GM18861 (cell line): ENCODE data around the gene GALNT15.

ENCODE experiments used
- ATAC-seq: cut with Tn5 transposase; IDR thresholded peaks from one replicate; pipeline ENCODE4 v1.9.1; 2021; ENCODE audit not compliant: unreplicated experiment

GALNT15 gene

DNA sequence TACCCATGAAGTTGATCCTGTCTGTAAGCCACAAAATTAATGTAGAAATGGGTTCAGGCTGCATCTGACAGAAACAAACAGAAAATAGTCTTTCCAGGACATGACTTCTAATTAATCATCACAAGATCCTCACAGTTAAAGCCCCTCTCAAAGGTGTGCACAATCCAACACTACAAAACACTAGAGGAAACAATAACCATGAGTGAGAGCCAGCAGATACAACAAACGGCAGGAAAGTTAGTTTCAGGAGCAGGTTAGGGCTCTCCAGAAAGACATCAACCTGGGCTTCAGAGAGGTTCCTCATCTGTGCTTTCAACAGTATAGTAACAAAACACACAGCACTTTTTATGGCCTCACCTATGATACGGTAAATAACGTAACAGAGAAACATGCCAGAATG, 47.5 kb downstream of the GALNT15 start:
- no peak for ATAC-seq

- no peak for ATAC-seq
These were observed 48.1 kb downstream of the GALNT15 start for GRCh38 chr3:16222547-16222946.

- ATAC-seq, result no peak
These were observed 49.8 kb downstream of the GALNT15 start for GRCh38 chr3:16224325-16224724.

GRCh38 chr3:16227566-16227965, 53.1 kb downstream of the GALNT15 start:
- no peak for ATAC-seq

GRCh38 chr3:16229681-16230080, 55.2 kb downstream of the GALNT15 start:
- no peak for ATAC-seq

DNA sequence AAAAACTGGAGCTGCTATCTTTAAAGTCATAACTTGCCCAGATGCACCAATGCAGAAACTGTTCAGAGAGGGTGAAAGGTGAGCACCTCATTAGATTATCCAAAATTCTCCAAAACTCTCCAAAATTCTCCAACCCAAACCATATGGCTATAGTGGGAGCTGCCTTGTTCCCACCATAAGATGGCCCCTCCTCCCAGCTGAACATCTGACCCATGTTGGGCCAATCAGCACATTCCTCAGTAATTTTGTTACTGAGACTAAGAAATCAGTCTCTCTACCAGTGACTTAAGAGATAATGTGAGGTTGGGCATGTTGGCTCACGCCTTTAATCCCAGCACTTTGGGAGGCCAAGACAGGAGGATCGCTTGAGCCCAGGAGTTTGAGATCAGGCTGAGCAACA, 57.5 kb downstream of the GALNT15 start:
- no peak for ATAC-seq

DNA sequence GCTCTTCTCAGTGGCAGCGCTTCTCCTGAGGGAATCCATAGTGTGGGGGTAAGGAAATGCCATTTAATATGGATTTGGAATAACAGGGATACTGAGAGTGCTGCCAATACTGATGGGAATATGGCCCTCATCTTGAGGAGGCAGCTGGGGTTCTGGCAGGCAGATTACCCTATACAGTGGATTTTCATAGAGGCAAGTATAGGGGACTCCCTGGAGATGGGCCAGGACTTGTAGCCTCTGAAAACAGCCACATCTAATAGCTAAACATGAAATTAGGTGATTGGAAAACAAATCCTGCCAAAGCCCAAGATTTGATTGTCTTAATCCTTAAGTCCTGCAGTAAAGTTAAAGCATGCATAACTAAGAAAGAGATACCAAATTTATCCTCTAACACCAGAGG, 59.3 kb downstream of the GALNT15 start:
- no peak for ATAC-seq

DNA sequence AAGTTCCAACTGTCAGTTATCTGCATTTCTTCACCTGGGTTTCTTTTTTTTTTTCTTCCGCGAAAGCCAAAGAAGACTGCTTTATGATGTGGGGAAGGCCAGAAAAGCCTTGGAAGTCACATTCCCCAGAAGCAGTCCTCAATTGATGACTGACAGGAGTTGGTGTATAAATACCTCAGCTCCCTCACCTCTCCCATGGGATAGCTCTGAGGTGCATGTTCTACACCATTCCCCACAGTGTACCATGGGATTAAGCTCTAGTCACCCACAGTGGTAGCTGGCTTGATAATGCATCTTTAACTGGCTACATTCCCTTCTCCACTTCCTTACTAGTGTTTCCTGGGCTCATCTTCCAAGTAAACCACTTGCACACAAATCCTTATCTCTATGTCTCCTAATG, 59.8 kb downstream of the GALNT15 start:
- no peak for ATAC-seq

DNA sequence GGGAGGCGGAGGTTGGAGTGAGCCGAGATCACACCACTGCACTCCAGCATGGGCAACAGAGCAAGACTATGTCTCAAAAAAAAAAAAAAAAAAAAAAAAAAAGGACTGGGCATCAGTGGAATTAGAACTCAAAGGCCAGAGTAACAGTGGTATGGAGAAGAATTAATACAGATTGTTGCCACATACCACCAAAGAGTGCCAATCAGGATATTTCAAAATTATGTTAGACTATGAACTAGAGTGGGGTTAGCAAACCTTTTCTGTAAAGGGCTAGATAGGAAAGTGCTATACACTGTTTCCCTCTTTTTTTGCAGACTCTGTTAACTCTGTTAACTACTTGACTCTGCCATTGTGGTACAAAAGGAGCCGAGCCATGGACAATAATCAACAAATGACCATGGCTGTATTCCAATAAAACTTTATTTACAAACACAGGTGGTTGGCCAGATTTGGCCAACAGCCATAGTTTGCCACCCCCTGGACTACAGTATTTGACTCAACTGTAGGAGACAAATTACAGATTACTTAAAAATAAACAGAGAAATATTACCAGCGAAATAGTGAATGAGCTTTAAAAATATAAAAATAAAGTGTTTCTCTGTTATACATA, 61.7 kb downstream of the GALNT15 start:
- no peak for ATAC-seq

DNA sequence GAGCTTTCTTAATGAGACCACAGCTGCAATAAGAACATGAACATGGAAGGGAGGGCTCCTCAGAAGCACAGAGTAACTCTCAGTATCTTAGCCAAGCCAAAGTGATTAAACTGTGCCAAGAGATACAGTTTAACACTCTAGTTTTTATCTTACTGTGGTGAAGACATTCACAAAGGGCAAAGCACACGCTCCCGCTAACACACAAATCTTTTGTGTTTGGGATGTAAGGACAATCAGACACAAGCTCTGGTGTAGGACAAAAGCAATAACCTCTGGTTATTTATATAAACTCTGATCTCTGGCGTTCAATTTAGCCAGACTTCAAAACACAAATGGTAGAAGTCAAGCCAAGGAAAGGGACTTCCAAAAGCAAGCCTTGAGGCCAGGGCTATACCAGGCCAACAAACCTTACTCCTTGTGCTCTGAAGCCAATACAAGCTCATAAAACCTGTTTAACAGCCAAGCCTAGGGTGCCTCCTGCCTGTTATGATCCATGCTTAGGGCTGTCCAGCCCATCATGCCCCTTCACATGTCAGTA, 62.4 kb downstream of the GALNT15 start:
- no peak for ATAC-seq

DNA sequence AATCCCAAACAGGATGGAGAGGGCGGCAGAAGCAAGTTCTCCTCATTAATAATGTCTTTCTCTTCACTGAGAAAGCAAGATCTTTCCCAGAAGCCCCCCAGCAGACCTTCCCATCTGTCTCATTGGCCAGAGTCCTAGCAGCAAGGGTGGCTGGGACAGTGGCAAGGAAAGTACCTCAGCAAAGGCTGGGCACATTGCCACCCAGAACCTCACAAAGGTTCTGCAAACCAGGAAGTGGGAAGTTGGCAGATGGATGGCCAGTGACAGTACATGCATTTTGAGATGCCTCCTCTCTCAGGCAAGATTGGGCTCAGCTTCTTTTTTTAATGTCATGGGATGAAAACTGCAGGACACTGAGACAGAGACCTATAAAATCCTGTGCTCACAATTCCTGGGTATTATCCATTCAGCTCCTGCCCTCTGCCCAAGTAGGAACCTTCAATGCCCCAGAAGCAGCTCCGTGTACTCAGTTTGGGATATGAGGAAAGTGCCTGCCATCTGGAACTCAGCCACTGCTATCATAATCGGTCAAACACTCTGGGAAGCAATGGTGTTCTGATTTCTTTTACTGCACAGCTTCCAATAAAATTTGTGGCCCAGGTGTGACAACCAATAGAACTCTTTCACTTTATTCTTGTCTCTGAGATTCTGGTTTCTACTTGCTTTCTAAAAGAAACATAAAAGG, 64.7 kb downstream of the GALNT15 start:
- no peak for ATAC-seq

- no peak for ATAC-seq
These were observed 65.3 kb downstream of the GALNT15 start for GRCh38 chr3:16239780-16240179.

- no peak for ATAC-seq
These were observed 65.9 kb downstream of the GALNT15 start for GRCh38 chr3:16240229-16241023.

GRCh38 chr3:16241225-16241624, 66.7 kb downstream of the GALNT15 start:
- no peak for ATAC-seq

- ATAC-seq, result no peak
These were observed 67.7 kb downstream of the GALNT15 start for GRCh38 chr3:16242177-16242576.

GRCh38 chr3:16243706-16244490, 69.4 kb downstream of the GALNT15 start:
- no peak for ATAC-seq

DNA sequence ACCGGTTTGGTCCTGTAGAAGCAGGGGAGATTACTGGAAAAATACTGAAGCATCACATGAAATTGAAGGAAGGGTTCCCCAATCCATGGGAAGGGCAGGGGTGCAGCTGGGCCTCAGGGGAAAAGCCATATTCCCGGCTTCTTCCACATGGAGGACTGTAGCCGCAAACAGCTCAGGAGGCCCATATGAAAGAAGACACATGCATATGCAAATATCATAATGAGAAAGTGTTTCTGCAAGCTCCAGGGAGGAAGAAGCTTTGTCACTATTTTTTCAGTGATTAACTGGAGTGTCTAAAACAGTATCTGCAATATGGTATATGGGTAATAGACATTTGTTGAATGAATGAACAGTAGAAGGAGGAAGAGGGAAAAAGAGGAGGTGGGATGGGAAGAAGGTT, 71.1 kb downstream of the GALNT15 start:
- ATAC-seq, result no peak

- peak; percentile 74 for ATAC-seq
These were observed 73.0 kb downstream of the GALNT15 start for GRCh38 chr3:16247282-16248061.

DNA sequence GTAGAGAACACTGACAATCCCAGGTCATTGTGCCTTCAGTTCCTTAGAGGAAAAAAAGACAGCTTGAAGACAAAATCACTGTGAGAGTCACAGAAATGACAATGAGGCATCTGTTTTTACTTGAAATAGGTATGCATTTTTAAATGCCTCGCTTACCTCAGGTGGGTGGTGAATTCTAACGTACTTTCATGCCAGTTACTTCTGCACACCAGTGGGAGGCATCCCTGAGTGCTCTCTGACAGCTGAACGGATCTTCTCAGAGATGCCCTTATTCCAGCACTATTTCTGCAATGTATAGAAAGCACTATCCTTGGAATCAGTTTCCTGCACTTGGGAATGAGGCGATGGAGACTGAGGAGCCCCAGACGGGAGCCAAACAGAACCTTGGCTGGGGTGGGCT, 74.1 kb downstream of the GALNT15 start:
- no peak for ATAC-seq

GRCh38 chr3:16249336-16249735, 74.9 kb downstream of the GALNT15 start:
- no peak for ATAC-seq
